ENCODE data around the gene NBPF11. TPM values are rescaled to one million over a fixed set of nuclear protein-coding genes. Genes with fewer than 3 reads are reported as not detected.
A peak's percentile ranks its signal among the peaks of the same experiment; 100 is the strongest.
"Not testable (repeated sequence)": the region's sequence is repeated elsewhere in the genome, so short reads cannot be mapped to it uniquely, and the experiment has no call there.

Gene NBPF11
- total and polyA plus RNA-seq, 11 donors: 1.9 to 5.8 (median 2.6) TPM

DNA sequence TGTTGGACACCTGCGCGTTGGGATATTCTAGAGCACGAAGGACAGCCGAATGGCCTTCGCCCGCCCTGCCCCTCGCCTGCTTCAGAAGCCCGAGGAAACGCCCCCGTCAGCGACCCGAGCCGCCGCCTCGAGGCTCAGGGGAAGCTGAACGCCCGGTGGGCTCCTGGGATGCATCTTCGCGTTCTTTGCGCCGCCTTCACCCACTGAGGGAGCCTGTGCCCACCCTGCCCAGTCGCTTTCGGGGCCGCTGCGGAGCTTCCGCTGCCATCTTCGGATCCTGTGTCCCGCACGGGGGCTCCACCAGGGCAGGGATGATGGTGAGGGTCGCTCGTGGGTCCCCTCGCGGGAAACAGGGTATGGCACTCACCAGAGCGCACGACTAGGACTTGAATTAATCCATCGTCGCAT, 91.8 kb downstream of the NBPF11 start:
- peak overlapping the region in 9 of 12 donors; percentile 36 to 51 (median 46) for H3K4me3 ChIP-seq
- H3K27ac ChIP-seq; intact Hi-C loops (cut with DNase I); H3K4me1 ChIP-seq; H3K36me3 ChIP-seq; DNase-seq; H3K27me3 ChIP-seq; H3K9me3 ChIP-seq: not testable (repeated sequence)
- peak in 1 of 4 donors; percentile 27 for ATAC-seq
- 0 to 2% (median 2%) methylated on average over 18 to 34 of the region's 37 CpGs for WGBS, 4 donors

DNA sequence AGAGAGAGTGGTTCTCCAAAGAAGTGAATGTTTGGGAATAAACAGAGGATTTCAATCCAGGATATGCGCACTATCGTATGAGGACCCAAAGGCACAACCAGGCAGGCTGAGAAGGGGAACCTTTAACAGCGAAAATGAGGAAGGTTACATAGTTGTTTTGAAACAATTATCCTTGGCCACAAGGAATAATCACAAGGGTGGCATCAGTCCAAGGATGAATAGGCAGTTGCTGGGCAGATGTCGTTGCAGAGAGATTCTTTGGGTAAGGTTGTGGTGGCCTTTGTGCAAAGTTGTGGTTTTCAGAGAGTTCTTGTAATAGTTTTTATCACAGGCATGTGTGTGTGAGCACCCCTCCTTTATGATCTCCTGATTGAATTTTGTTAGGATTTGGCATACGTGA, 94.7 kb downstream of the NBPF11 start:
- H3K9me3 ChIP-seq; H3K4me1 ChIP-seq; DNase-seq; H3K27ac ChIP-seq; intact Hi-C loops (cut with DNase I); H3K36me3 ChIP-seq; H3K4me3 ChIP-seq; H3K27me3 ChIP-seq: not testable (repeated sequence)
- ATAC-seq: peak in 2 of 4 donors; percentile 51 to 56
- 81 to 84% (median 81%) methylated on average over 3 to 5 of the region's 5 CpGs for WGBS, 4 donors

Other genes starting within 250 kb of the NBPF11 start
- not detected for gene GJA8, start 249.5 kb downstream of the NBPF11 start, total RNA-seq
- not detected for gene GJA8, start 249.5 kb downstream of the NBPF11 start, polyA plus RNA-seq
- gene GPR89B, start 223.9 kb downstream of the NBPF11 start, total RNA-seq: 1 to 10 TPM; 4.0 to 9.8 (median 5.7) TPM
- gene GPR89B, start 223.9 kb downstream of the NBPF11 start, polyA plus RNA-seq: 10 to 100 TPM in 1 of 2 donors, 1 to 10 TPM in 1; 4.5 to 11.7 TPM

Measured in heart left ventricle (tissue), 16 donors.